Adipose tissue (tissue), 3 donors: ENCODE measurements around the gene EXOSC7. TPM values are rescaled to one million over a fixed set of nuclear protein-coding genes. Genes with fewer than 3 reads are reported as not detected.

Experiments used
- polyA plus RNA-seq, 3 donors: library from polyadenylated mRNA; stranded (reverse); fragments of 200-250 nt; gene quantifications; one replicate each; pipeline ENCODE4 v1.2.3, GENCODE V29; 2013
- donor health status: healthy with polysubstance abuse.
- donor health status: Bipolar disorder and iron deficiency.
- donor health status: healthy.

The EXOSC7 gene
- polyA plus RNA-seq, 3 donors = 17.1 to 24.1 (median 22.8) TPM

Other genes with a start within 250 kb of the EXOSC7 start
- gene ZNF501, start 246.6 kb upstream of the EXOSC7 start, polyA plus RNA-seq = 1 to 10 TPM in 2 of 3 donors, under 1 TPM in 1; 0.91 to 1.7 (median 1.3) TPM
- gene KIAA1143, start 214.6 kb upstream of the EXOSC7 start, polyA plus RNA-seq = 10 to 100 TPM in 1 of 3 donors, 1 to 10 TPM in 2; 6.6 to 12.3 (median 8.0) TPM
- gene KIF15, start 214.4 kb upstream of the EXOSC7 start, polyA plus RNA-seq = under 1 TPM; 0.16 to 0.67 (median 0.24) TPM
- gene TMEM42, start 114.3 kb upstream of the EXOSC7 start, polyA plus RNA-seq = 10 to 100 TPM; 10.5 to 19.2 (median 12.9) TPM
- gene TGM4, start 101.6 kb upstream of the EXOSC7 start, polyA plus RNA-seq = under 1 TPM in 1 of 3 donors, not detected in 2; 0.22 TPM
- gene ZDHHC3, start 70 bp upstream of the EXOSC7 start, polyA plus RNA-seq = 10 to 100 TPM; 17.6 to 57.5 (median 48.1) TPM
- gene CLEC3B, start 50.1 kb downstream of the EXOSC7 start, polyA plus RNA-seq = 100 to 1,000 TPM in 1 of 3 donors, 10 to 100 TPM in 2; 14.3 to 202 (median 97.2) TPM
- 1 to 10 TPM in 2 of 3 donors, under 1 TPM in 1; 0.34 to 4.6 (median 1.8) TPM for gene CDCP1, start 170.1 kb downstream of the EXOSC7 start, polyA plus RNA-seq